Upper lobe of left lung (tissue), 4 donors: ENCODE measurements around the gene PROB1.

ENCODE experiments used
- EP300 ChIP-seq, 4 donors: sonication (generic); formaldehyde crosslinking; IDR thresholded peaks; one replicate each; pipeline ENCODE4 v1.5.1; 2017; ENCODE audit warnings: antibody characterized with exemption in 4 of 4, control low read depth in 2 of 4
- POLR2A ChIP-seq, 4 donors: fragments of 450-650 bp; IDR thresholded peaks; one replicate each; pipeline ENCODE4 v1.5.1; 2016 to 2017; ENCODE audit warnings: antibody characterized with exemption in 4 of 4, mild to moderate bottlenecking in 2 of 4
- TF ChIP-seq, protein P1 (sequence below), 6 experiments: fragments of 450-650 bp in 4 of 6; fragments of 200-600 bp in 2 of 6; sonication (generic) in 2 of 6; IDR thresholded peaks; one replicate each; pipeline ENCODE4 v1.5.1; 2016 to 2019; ENCODE audit warnings: antibody characterized with exemption in 6 of 6

GRCh38 chr5:139379626-139380449 is 15.1 kb downstream of the PROB1 start:
- TF ChIP-seq, protein P1, sequence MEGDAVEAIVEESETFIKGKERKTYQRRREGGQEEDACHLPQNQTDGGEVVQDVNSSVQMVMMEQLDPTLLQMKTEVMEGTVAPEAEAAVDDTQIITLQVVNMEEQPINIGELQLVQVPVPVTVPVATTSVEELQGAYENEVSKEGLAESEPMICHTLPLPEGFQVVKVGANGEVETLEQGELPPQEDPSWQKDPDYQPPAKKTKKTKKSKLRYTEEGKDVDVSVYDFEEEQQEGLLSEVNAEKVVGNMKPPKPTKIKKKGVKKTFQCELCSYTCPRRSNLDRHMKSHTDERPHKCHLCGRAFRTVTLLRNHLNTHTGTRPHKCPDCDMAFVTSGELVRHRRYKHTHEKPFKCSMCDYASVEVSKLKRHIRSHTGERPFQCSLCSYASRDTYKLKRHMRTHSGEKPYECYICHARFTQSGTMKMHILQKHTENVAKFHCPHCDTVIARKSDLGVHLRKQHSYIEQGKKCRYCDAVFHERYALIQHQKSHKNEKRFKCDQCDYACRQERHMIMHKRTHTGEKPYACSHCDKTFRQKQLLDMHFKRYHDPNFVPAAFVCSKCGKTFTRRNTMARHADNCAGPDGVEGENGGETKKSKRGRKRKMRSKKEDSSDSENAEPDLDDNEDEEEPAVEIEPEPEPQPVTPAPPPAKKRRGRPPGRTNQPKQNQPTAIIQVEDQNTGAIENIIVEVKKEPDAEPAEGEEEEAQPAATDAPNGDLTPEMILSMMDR (IDR thresholded peaks at IDR 0.05), result no peak
- no peak for TF ChIP-seq EP300 (IDR thresholded peaks at IDR 0.05)
- TF ChIP-seq POLR2A (IDR thresholded peaks at IDR 0.05), result no peak
